ENCODE results near the gene LUM.

GRCh38 chr12:91127306-91127705, 16.0 kb upstream of the LUM start:
- no peak for TF ChIP-seq CTCF (IDR thresholded peaks at IDR 0.05)
- no peak for TF ChIP-seq TCF7L2 (IDR thresholded peaks at IDR 0.05; ENCODE audit: low read depth, low read length)

Data from Panc1 (cell line).